ENCODE data around the gene EML4. TPM values are rescaled to one million over a fixed set of nuclear protein-coding genes. Genes with fewer than 3 reads are reported as not detected.

Gene EML4
- total and polyA plus RNA-seq, 10 of the 15 experiments (the other 5 are each of a cell fraction or from before 2014, with no cell fraction given): 23.1 to 91.3 (median 77.4) TPM

DNA sequence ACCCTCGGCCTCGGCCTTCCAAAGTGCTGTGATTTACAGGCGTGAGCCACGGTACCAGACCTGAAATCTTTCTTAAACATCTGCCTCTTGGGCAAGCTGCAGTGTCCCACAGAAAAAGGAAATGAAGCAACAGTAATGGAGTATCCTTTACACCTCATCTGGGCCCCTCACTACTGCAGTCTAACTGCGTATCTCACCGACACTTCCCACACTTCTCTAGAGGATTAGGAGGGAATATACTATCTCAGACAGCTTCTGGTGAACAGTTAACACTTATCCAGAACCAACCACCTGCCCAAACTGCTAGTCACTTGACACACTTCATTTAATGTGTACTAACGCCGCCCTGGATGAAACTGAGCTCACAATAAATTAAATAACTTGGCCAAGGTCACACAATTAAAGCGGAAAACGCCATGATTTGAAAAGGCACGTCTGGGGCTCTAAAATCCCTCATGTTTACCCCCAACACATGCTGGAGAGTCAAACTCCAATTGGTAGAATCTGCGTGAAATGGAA, 190.9 kb downstream of the EML4 start:
- RAD21 ChIA-PET (ENCODE audit: unreplicated experiment): interaction anchor here (1.0 kb wide), 1 partner anchor 240 kb away, joined by 3 read pairs; no protein-coding TSS in a partner anchor
- Histone ChIP-seq H3K4me2 (ENCODE audit: control insufficient read depth, insufficient read depth) (peak overlapping the region; percentile 90), H3K27ac (ENCODE audit: control insufficient read depth, insufficient read depth) (peak overlapping the region; percentile 97), H3K4me1 (ENCODE audit: control insufficient read depth, insufficient read depth, low read length) (peaks cover 10% of the 10 kb centered on the region), H3K36me3 (ENCODE audit: control insufficient read depth in 2 of 2, insufficient read depth in 2 of 2, low read length in 1 of 2) (no peaks in the 10 kb centered on the region), H3K27me3 (replicated peaks in 1 of 2; ENCODE audit: control insufficient read depth in 2 of 2, insufficient read depth in 2 of 2, low read length in 1 of 2) (no peaks in the 10 kb centered on the region), H3K9me3 (replicated peaks; ENCODE audit: control insufficient read depth, insufficient read depth, low read length) (no peaks in the 10 kb centered on the region), H3K9ac (ENCODE audit: control insufficient read depth, insufficient read depth, low read length) (peak overlapping the region; percentile 90), H4K20me1 (ENCODE audit: control insufficient read depth, insufficient read depth) (no peaks in the 10 kb centered on the region), H3K79me2 (ENCODE audit: control insufficient read depth, insufficient read depth, low read length) (peaks cover 58% of the 10 kb centered on the region), H2AFZ (ENCODE audit: control insufficient read depth, low read depth, low read length) (peak overlapping the region; percentile 22), H3K4me3 (peak overlapping the region; percentile 97)
- CTCF ChIA-PET: interaction anchor here (1.1 to 1.4 kb wide), 2 partner anchors 264 to 265 kb away, joined by 4 to 5 read pairs; no protein-coding TSS in a partner anchor
- intact Hi-C loops (cut with micrococcal nuclease; ENCODE audit: unreplicated experiment) (loop anchor here (2.0 to 10.0 kb wide), 3 partner anchors 263 to 435 kb away; partner anchors contain the start of gene HAAO), in situ Hi-C loops (cut with MboI) (no loop called here)
- BruUV-seq (replicated peaks): TSS peak; percentile 84
- FAIRE-seq: no peak
- SMC1A ChIA-PET (ENCODE audit: uncharacterized antibody, unreplicated experiment): interaction anchor here (1.1 to 1.2 kb wide), 2 partner anchors 256 to 260 kb away, joined by 3 to 4 read pairs; no protein-coding TSS in a partner anchor
- peak; percentile 18 for ATAC-seq
- DNase-seq (ENCODE audit: low read depth, low spot score): no peak
- TF ChIP-seq, protein P1, sequence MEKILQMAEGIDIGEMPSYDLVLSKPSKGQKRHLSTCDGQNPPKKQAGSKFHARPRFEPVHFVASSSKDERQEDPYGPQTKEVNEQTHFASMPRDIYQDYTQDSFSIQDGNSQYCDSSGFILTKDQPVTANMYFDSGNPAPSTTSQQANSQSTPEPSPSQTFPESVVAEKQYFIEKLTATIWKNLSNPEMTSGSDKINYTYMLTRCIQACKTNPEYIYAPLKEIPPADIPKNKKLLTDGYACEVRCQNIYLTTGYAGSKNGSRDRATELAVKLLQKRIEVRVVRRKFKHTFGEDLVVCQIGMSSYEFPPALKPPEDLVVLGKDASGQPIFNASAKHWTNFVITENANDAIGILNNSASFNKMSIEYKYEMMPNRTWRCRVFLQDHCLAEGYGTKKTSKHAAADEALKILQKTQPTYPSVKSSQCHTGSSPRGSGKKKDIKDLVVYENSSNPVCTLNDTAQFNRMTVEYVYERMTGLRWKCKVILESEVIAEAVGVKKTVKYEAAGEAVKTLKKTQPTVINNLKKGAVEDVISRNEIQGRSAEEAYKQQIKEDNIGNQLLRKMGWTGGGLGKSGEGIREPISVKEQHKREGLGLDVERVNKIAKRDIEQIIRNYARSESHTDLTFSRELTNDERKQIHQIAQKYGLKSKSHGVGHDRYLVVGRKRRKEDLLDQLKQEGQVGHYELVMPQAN (conservative IDR thresholded peaks at IDR 0.05): no peak
- TF ChIP-seq PAX5 (IDR thresholded peaks at IDR 0.05; ENCODE audit: borderline replicate concordance, low read depth, low read length): no peak
- TF ChIP-seq, protein P2, sequence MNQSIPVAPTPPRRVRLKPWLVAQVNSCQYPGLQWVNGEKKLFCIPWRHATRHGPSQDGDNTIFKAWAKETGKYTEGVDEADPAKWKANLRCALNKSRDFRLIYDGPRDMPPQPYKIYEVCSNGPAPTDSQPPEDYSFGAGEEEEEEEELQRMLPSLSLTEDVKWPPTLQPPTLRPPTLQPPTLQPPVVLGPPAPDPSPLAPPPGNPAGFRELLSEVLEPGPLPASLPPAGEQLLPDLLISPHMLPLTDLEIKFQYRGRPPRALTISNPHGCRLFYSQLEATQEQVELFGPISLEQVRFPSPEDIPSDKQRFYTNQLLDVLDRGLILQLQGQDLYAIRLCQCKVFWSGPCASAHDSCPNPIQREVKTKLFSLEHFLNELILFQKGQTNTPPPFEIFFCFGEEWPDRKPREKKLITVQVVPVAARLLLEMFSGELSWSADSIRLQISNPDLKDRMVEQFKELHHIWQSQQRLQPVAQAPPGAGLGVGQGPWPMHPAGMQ (IDR thresholded peaks at IDR 0.05; ENCODE audit: borderline replicate concordance): no peak
- no peak for TF ChIP-seq WRNIP1 (IDR thresholded peaks at IDR 0.05; ENCODE audit: borderline replicate concordance, low read depth, low read length)
- TF ChIP-seq RFX5 (IDR thresholded peaks at IDR 0.05; ENCODE audit: low read depth, low read length): no peak
- TF ChIP-seq BRCA1 (IDR thresholded peaks at IDR 0.05; ENCODE audit: low read depth, low read length): no peak
- TF ChIP-seq, protein P3, sequence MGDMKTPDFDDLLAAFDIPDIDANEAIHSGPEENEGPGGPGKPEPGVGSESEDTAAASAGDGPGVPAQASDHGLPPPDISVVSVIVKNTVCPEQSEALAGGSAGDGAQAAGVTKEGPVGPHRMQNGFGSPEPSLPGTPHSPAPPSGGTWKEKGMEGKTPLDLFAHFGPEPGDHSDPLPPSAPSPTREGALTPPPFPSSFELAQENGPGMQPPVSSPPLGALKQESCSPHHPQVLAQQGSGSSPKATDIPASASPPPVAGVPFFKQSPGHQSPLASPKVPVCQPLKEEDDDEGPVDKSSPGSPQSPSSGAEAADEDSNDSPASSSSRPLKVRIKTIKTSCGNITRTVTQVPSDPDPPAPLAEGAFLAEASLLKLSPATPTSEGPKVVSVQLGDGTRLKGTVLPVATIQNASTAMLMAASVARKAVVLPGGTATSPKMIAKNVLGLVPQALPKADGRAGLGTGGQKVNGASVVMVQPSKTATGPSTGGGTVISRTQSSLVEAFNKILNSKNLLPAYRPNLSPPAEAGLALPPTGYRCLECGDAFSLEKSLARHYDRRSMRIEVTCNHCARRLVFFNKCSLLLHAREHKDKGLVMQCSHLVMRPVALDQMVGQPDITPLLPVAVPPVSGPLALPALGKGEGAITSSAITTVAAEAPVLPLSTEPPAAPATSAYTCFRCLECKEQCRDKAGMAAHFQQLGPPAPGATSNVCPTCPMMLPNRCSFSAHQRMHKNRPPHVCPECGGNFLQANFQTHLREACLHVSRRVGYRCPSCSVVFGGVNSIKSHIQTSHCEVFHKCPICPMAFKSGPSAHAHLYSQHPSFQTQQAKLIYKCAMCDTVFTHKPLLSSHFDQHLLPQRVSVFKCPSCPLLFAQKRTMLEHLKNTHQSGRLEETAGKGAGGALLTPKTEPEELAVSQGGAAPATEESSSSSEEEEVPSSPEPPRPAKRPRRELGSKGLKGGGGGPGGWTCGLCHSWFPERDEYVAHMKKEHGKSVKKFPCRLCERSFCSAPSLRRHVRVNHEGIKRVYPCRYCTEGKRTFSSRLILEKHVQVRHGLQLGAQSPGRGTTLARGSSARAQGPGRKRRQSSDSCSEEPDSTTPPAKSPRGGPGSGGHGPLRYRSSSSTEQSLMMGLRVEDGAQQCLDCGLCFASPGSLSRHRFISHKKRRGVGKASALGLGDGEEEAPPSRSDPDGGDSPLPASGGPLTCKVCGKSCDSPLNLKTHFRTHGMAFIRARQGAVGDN (IDR thresholded peaks at IDR 0.05): no peak
- TF ChIP-seq ZNF217 (IDR thresholded peaks at IDR 0.05): no peak
- TF ChIP-seq KLF5 (IDR thresholded peaks at IDR 0.05; ENCODE audit: partially characterized antibody): no peak
- no peak for TF ChIP-seq CBFB (IDR thresholded peaks at IDR 0.05; ENCODE audit: low read depth)
- TF ChIP-seq SIX5 (IDR thresholded peaks at IDR 0.05; ENCODE audit: low read depth, low read length, severe bottlenecking): no peak
- no peak for TF ChIP-seq HDAC2 (IDR thresholded peaks at IDR 0.05)
- no peak for TF ChIP-seq RELA (IDR thresholded peaks at IDR 0.05; ENCODE audit: borderline replicate concordance, partially characterized antibody)
- TF ChIP-seq KDM1A (IDR thresholded peaks at IDR 0.05; ENCODE audit: borderline replicate concordance): no peak
- TF ChIP-seq NFXL1 (IDR thresholded peaks at IDR 0.05; ENCODE audit: borderline replicate concordance): no peak
- no peak for TF ChIP-seq YBX1 (IDR thresholded peaks at IDR 0.05)
- TF ChIP-seq MTA3 (IDR thresholded peaks at IDR 0.05; ENCODE audit: borderline replicate concordance, low read length): no peak
- TF ChIP-seq POLR2AphosphoS5 (IDR thresholded peaks at IDR 0.05; ENCODE audit: low read length): no peak
- no peak for TF ChIP-seq TCF12 (IDR thresholded peaks at IDR 0.05; ENCODE audit: low read depth, low read length)
- 2% methylated on average over 12 of the region's 12 CpGs for WGBS (ENCODE audit: insufficient coverage, insufficient replicate concordance, low lambda C conversion rate, missing lambda C conversion rate)
- POLR2A ChIA-PET: no interaction called here
